Globus pallidus (tissue), 1 donor: ENCODE results near the gene PRXL2A.

Experiments
- DNase-seq: peaks from one replicate; pipeline ENCODE4 v3.0.0-alpha.2; 2015; ENCODE audit warnings: low spot score

PRXL2A gene

DNA sequence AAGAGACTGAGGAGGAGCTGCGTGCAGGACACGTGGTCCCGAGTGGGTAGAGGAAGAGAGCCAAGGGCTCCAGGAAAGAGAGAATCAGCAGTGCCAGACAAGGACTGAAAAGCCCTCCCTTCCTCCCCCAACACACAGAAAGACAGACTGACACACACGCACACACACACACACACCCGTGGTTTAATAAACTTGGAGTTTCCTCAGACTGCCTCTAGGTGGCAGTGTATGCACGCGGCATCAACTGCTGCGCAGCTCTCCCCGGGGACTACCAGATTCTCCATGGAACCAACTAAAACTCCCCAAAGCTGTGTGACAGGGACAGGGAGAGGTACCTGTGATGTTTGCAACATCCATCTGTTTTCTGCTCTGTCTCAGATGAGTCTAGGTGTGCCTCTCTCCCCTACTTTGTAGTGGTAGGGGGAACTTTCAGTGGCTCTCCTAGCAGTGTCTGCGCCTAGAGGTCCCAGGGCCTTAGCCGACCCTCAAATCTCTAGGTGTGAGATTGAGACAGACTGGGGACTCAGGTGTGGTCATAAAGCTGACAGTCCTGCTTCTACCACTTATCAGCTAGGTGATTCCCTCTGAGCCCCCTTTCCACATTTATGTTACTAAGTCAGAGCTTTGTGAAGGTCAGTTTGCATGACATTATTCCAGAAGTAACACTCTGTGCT lies 36.4 kb downstream of the PRXL2A start:
- DNase-seq: peak; percentile 81

DNA sequence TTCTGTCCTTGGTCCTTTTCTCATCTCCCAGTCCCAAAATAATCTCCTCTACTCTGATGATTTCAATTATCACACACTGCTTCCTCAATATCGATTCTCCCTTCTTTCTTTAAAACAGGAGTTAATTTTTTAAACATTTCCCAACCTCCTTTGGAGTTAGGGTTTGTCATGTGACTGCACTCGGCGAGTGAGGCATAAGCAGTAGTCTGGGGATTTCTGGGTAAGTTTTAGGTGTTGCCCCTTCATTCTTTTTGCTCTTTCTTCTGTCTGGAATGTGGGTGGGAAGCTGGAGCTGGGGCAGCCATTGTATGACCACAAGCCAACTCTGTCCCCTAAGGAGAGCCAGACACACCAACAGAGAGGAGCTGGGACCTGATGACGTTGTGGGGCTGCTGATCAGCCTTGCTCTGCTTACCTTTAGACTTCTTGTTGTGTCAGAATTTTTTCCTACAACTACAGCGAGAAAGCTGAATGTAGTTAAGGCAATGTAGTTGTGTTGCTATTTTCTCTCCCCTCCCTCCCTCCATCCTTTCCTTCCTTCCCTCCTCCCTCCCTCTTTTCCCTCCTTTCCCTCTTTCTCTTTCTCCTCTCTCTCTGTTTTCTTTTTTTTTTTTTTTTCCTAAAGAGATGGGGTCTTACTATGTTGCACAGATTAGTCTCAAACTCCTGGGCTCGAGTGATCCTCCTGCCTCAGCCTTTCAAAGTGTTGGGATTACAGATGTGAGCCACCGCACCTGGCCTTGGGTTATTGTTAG lies 39.3 kb downstream of the PRXL2A start:
- no peak for DNase-seq

DNA sequence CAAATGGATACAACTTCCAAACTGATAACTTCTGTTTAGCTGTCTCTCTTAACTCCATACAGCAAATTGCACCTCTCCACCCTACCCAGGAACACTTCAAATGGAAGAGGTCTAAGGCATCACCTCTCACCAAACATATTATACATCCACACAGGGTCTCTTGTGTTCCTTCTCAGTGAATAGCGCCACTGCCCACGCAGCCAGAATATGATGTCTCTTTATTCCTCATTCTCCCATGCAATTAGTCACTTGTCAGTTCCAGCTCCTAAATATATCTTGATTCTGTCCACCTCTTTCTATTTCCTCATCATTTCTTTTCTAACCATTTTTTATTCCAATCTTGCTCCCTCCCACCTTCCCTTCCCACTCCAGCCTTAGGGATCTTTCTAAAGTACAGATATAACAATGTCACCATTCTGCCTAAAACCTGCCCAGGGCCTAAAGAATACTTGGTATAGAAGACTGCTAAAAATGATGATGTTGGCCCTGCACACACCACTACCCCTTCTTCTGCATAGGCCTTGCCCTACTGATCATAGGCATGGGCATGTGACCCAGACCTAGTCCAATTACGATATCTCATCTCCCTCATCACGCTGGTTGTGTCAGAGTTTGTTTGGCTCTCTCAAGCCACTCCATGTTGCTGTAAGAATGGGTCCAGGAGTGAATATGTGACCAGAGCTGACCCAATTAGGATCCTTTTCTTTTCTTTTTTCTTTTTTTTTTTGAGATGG lies 40.0 kb downstream of the PRXL2A start:
- DNase-seq: no peak

DNA sequence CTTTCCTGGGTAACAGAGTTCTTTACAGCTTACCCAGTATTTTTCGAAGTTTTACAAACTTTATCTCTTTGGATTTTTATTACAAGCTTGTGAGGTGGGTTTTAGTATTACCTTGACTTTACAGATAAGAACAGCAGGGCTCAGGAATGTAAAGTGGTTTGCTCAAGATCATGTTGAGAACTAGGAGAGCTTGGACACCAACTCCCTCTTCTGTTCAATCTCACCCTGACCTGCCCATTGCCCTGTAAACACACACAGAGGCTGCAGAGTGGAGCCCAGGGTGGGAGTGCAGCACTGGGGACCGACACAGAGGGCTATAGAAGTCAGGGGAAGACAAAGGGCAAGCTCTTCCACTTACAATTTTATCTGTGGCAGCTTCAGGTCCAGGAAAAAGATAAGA lies 41.2 kb downstream of the PRXL2A start:
- DNase-seq: no peak

DNA sequence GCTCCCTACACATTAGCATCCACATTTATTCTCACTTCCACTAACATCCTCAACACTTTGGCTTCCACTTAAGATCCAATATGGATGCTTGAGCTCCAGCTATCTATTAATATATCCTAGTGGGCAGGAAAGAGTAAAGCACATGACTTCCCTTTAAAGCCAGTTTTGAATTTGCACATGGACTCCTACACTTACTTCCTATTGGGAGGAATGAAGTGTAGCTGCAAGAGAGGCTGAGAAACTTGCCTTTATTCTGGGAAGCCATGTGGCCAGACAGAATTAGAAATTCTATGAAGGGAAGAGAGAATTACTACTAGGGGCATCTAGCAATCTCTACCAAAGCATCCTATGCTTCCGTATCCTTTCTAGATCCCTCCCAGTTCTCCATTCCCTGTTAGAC lies 42.8 kb downstream of the PRXL2A start:
- DNase-seq: no peak

DNA sequence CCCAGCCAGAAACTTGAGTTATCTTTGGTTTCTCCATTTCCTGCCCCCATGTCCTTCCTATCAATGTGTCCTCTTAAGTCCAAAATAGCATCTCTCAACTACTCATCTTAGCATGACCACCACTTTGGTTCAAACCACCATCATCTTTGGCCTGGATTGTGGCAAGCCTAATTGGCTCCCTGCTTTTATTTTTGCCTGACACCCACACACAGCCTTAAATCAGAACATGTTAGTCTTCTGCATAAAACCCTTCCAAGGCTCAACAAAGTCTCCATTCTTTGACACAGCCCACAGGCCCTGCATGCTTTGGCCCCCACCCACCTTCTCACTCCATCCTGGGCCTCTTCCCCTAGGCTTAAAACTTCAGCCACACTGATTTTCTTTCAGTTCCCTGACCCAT lies 43.7 kb downstream of the PRXL2A start:
- DNase-seq: no peak

DNA sequence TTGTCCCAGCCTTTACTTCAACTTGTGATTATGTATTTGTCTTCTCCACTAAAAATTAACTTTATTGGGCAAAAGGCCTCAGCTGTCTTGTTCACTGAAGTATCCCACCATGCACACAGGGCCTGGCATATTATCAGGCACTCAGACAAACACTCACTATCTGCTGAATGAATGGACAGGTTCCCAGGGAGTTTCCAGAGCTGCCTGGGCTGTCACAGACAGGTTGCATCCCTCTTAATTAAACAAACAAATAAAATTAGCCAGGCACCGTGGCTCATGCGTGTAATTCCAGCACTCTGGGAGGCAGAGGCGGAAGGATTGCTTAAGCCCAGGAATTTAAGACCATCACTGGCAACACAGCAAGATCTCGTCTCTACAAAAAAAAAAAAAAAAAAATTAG lies 44.3 kb downstream of the PRXL2A start:
- DNase-seq: no peak

DNA sequence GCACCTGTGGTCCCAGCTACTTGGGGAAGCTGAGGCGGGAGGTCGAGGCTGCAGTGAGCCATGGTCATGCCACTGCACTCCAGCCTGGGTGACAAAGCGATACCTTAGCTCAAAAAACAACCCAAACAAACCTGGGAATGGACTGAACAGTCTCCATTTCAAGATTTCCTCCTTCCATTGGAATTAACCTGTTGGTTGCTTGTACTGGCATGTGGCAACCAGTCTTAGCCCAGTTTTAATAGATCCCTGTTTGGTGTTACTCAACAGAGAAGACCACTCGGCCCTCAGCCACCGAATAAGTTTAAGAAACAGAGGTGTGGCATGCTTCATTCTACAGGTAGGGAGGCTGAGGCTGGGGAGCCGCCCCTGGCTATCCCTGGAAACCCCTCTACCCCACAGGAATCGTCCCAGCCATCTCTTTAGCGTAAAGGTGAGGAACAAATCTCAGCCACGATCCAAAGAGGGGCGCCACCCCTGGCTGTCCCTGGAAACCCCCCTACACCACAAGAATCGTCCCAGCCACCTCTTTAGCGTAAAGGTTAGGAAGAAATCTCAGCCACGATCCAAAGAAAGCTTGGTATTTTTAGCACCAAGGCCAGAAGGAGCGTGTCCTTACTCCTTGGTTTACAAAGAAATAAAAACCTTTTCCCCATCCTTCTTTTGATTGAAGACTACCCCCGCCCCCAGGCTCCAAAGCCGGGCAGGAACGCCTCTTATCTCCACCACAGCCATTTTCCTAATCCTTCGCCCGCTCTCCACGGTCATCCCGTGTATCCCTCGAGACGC lies 44.9 kb downstream of the PRXL2A start:
- DNase-seq: no peak

DNA sequence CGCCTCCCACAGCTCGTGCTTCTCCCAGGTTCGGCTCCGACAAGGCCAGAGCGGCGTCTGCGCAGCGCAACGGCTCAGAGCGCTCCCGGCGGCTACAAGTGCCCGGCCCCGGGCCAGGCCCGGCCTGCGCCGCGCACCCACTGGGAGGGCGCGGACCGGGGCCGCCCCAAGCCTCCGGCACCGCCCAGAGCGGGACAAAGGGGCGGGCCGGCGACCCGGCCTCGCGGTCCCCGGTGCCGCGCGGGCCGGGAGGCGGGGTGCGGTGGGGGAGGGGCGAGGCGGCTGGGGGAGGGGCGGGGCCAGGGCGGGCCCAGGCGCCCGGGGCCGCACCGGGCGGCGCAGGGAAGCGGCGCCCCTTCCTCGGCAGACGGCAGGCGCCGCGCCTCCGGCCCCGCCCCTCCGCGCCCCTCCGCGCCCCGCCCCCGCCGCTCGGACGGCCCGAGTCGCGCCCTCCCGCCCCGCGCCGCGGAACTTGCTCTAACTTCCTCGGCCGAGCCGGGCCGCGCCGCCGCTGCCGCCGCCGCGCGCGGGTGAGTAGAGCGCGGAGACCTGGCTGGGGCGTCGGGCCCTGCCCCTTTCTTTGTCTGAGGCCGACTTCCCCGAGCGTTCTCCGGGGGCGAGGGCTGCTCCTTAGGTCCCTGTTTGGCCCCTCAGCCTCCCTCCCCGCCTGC lies 45.6 kb downstream of the PRXL2A start, which contains the start of gene TSPAN14:
Gene TSPAN14 (plus strand): TSS at position 469 of the 671 bp plus-strand sequence. CDS start 34,924 bp downstream, outside the sequence.
- peak; percentile 79 for DNase-seq

DNA sequence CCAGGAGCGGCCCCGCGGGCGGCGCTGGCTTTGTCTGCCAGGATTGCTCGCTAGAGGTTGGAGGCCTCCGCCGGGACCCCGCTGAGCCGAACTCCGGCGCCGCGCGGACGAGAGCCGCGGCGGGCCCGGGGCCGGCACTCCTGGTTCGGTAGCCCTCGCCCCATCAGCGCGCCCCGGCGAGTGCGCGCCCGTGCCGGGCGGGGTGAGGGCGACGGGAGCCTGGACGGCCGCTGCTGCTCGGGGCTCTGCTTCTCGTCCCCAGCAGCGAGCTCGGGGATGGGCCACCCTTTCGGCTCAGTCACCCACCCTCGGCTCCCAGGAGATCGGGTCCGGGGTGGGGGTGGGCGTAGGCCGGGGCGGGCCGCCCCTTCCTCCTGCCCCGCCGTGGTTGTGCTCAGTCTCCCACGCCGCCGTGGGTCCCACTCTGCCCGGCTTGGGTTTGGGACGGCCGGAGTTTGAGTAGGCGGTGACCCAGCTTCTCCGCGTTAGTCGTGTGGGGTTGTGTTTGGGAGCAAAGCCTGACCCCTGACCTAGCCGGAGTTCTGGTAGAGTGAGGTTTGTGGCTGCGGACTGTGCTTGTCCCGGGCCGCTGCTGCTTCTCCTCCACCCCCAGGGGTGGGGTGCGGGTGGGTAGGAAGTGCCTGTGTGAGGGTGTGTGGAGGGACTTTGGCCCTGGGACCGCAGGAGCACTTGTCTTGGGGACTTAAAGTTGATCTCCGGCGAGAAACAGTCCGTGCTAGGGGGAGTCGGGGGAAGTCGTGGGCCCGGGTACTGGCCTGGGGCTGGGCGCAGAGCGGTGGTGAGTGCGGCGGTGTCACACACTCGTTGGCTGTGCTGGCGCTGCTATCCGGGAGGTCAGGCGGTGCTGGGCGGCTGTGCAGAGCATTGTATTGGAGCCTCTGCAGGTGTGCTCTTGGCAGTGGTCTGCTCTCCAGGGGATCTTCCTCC lies 46.4 kb downstream of the PRXL2A start:
- DNase-seq: no peak

DNA sequence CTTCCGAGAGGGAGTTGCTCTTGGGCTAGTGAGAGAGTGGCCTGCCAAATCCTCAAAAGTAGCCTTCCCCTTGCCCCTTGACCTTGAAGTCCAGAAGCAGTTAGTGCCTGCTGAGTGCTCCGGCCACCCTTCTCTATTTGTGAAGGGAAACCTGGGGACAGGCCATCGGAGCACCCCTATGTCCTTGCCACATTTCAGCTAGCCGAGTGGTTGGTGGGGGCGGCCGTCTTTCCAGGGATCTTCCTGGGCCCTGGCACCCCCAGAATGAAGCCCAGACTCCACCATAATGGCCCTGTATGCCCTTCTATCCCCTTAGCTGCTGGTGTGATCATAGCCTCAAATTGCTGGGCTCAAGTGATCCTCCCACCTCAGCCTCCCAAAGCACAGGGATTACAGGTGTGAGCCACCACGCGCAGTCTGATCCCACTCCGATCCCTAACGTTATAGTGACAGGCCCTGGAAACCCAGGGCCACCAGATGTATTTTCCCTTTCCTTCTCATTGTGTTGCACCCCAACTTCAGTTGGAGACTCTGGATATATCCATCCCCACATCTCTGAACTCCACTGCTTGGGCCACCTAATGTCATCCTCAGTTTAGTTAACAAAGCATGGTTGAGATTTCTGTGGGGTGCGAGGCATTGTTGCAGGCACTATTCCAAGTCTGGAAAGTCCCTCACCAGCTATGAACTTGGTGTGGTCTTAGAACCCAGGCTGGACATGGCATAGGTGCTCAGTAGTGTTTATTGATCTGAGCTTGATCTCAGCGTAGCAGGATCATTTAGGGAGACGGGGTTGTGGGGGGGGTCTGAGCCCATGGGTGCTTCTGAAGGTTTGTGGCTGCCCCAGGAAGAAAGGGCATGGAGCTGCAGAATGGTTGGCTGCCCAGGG lies 47.4 kb downstream of the PRXL2A start:
- DNase-seq: no peak

DNA sequence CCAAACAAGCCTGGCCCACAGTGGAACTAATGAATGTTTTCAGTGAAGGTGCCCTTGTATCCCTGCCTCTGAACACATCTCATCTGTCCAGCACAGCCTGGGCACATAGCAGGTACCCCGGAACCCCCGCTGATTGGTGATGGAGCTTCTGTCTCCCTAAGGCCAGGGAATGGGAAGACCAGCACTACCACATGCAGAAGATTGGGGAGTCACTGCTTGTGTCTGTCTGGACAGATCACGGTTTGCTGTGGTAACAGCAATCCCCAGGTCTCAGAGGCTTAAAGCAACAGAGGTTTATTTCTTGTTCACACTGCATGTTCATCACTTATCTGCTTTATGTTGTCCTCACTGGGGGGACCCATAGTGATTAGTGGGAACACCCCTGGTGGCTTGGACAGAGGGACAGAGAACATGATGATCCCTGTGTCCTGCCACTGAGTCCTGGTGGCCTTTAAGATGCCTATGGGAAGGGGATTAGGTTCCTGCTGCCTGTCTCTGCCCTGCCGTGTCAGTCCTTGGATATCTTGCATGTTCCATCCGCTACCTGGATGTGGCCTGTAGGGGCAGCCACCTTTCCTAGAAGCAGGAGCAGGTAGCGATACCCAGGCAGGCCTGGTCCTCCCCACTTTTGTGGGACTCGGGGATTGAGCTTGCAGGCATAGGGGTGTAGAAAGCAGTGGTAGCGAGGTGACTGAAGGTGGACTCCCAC lies 49.4 kb downstream of the PRXL2A start:
- DNase-seq: no peak

DNA sequence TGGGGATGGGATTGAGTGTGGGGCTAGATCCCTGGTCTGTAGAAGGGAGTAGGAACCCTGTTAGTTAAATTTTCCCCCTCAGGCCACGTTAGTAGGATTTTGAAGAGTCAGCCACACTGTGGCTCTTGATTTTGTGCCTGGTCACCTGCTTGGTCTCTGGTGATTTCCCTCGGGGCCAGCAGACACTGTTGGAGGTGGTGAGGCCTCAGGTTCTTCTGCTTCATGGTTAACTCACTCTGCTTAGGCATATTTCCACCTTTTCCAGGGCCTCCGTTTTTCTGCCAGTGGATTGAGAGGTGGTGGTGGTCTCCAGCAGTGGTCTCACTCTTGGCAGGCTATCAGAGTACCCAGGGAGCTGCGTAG lies 49.9 kb downstream of the PRXL2A start:
- DNase-seq: no peak

DNA sequence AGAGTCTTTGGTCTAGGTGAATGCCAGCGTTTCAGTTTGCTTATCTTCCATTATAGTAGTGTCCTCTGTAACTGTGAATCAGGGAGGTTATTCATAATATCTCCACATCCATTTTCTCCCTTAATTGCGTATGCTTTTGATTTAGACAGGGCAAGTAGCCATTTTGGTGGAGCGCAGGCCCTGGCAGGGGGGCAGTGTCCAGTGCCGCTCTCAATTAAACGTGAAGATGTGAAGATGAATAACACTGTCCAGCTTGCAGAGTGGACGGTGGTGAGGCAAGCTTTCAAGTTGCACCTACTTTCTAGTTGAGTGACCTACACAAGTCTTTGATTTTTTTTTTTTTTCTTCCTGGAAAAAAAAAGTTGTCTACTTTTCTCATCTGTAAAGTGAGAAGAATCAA lies 50.3 kb downstream of the PRXL2A start:
- DNase-seq: no peak

DNA sequence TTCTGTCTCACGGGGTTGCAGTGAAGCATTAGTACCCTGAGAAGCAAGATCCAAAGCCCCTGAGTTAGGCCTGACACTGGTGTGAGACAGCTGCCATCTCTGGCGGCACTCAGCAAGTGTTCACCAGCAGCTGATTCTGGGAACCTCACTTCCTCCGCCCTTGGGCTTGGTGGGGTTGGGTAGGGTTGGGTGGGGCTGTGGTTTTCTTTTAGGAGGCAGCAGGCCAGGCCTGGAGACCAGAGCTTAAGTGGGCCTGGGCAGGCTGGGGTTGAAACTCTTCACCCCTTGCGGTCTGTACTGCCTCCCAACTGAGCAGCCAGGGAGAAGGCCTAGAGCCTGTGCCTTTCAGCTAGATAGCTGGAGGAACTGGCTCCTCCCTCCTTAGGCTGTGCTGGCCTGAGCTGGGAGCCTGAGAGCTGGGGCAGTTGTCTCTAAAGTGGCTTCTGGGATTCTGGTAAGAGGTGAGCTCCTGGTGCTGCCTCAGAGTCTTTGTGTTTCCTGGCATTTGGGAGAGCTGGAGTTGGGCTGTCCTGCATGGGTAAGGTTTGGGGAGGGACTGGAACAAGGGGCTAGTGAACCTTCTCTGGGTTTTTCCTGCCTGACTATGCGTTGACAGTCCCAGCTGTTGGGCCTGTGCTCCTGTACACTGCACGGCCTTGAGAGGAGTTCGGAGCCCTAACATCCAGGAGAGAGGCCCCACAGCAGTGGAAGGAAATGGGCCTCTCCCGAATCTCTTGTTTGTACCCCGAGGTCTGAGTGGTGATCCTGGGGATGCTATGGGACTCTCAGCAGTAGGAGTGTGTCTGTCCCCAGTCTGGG lies 50.9 kb downstream of the PRXL2A start:
- DNase-seq: no peak

DNA sequence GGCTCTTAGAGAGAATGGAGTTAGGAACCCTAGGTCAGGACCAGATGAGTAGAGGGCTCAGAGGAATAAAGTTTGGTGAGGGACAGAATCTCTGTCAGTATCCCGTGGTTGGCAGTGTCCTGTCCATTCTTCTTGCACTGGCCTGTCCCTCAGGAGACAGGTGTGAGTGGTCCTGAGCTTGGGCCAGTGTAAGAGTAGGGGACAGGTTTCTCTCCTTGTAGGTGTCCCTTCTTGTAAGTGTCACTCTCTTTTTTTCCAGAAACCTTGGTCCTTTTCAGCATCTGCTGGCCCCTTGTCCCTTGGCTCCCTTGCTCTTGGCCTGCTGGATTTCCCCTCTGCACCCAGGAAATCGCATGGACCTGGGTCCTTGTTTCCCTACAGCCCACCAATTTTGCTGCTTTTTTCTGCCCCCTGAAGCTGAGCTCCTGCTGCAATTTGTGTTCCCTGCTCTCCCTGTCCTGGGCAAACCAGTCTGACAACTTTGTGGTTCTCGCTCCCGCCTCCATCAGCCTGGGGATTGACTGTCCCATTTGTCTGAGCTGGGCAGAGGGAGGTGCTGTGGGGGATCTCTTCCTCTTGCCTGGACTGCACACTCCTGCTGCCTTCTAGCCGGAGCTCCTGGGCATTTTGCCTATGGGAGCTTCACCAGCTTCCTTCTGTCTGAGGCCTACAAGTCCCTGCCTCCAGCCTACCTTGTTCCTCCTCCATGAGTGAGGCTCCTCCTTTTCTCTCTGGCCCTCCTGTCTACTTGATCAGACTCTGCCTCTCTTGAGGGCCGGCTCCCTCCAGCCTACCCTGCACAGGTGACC lies 52.3 kb downstream of the PRXL2A start:
- DNase-seq: peak; percentile 68
